DMS 273 treated with DMSO at 0.1 percent for 48 hours (cell line): ENCODE data around the gene TAF12.
"Not testable (repeated sequence)": the region's sequence is repeated elsewhere in the genome, so short reads cannot be mapped to it uniquely, and the experiment has no call there.

Experiments used
- DNase-seq: peaks from one replicate; lab custom pipeline; 2025; lab: John Stamatoyannopoulos, UW

Gene TAF12

GRCh38 chr1:28642847-28643635 lies at the start of gene TAF12:
Gene TAF12 (minus strand): TSS chr1:28643067. CDS start chr1:28622081, 20,986 bp downstream.
- peak; percentile 81 for DNase-seq

- DNase-seq, result not testable (repeated sequence)
Observed at GRCh38 chr1:28691627-28692026, 48.8 kb upstream of the TAF12 start.

GRCh38 chr1:28684937-28685336 lies 42.1 kb upstream of the TAF12 start:
- no peak for DNase-seq

- no peak for DNase-seq
Observed at GRCh38 chr1:28682840-28683239, 40.0 kb upstream of the TAF12 start.

GRCh38 chr1:28680151-28680550 lies 37.3 kb upstream of the TAF12 start:
- DNase-seq, result no peak

- DNase-seq, result no peak
Observed at GRCh38 chr1:28675924-28676257, 33.0 kb upstream of the TAF12 start.

- not testable (repeated sequence) for DNase-seq
Observed at GRCh38 chr1:28672971-28673370, 30.1 kb upstream of the TAF12 start.

GRCh38 chr1:28671254-28671780 lies 28.4 kb upstream of the TAF12 start:
- DNase-seq, result no peak

GRCh38 chr1:28668956-28669723 lies 26.3 kb upstream of the TAF12 start:
- DNase-seq, result no peak

GRCh38 chr1:28668191-28668955 lies 25.5 kb upstream of the TAF12 start, which contains the start of gene GMEB1:
Gene GMEB1 (plus strand): TSS chr1:28668784. CDS start chr1:28683613, 14,829 bp downstream.
- DNase-seq, result peak; percentile 51

GRCh38 chr1:28666806-28667205 lies 23.9 kb upstream of the TAF12 start:
- no peak for DNase-seq

GRCh38 chr1:28663871-28664470 lies 21.1 kb upstream of the TAF12 start:
- DNase-seq, result peak; percentile 63

- no peak for DNase-seq
Observed at GRCh38 chr1:28656335-28656734, 13.5 kb upstream of the TAF12 start.

GRCh38 chr1:28655448-28656311 lies 12.8 kb upstream of the TAF12 start:
- not testable (repeated sequence) for DNase-seq

GRCh38 chr1:28653870-28654269 lies 11.0 kb upstream of the TAF12 start:
- DNase-seq, result not testable (repeated sequence)

- DNase-seq, result not testable (repeated sequence)
Observed at GRCh38 chr1:28653063-28653462, 10.2 kb upstream of the TAF12 start.

GRCh38 chr1:28648474-28649198 lies 5.8 kb upstream of the TAF12 start, which contains the start of gene RNU11:
Gene RNU11 (plus strand): TSS chr1:28648600.
- peak; percentile 99 for DNase-seq

- peak; percentile 91 for DNase-seq
Observed at GRCh38 chr1:28648008-28648473, 5.2 kb upstream of the TAF12 start.

GRCh38 chr1:28646040-28646439 lies 3.2 kb upstream of the TAF12 start:
- no peak for DNase-seq

- not testable (repeated sequence) for DNase-seq
Observed at GRCh38 chr1:28645406-28645805, 2.5 kb upstream of the TAF12 start.
